ENCODE data around the gene SEMA3A.

GRCh38 chr7:84230491-84230890 lies 35.9 kb upstream of the SEMA3A start:
- TF ChIP-seq EZH2 (IDR thresholded peaks at IDR 0.05; ENCODE audit: low read depth, unreplicated experiment) (no peak), ETS1 (IDR thresholded peaks at IDR 0.05) (no peak), POLR2AphosphoS5 (IDR thresholded peaks at IDR 0.05; ENCODE audit: low read depth) (no peak), JUNB (IDR thresholded peaks at IDR 0.05; ENCODE audit: unreplicated experiment) (no peak), ZNF114 (CRISPR knock-in tag; IDR thresholded peaks at IDR 0.05) (no peak)
- TF ChIP-seq, protein P1, sequence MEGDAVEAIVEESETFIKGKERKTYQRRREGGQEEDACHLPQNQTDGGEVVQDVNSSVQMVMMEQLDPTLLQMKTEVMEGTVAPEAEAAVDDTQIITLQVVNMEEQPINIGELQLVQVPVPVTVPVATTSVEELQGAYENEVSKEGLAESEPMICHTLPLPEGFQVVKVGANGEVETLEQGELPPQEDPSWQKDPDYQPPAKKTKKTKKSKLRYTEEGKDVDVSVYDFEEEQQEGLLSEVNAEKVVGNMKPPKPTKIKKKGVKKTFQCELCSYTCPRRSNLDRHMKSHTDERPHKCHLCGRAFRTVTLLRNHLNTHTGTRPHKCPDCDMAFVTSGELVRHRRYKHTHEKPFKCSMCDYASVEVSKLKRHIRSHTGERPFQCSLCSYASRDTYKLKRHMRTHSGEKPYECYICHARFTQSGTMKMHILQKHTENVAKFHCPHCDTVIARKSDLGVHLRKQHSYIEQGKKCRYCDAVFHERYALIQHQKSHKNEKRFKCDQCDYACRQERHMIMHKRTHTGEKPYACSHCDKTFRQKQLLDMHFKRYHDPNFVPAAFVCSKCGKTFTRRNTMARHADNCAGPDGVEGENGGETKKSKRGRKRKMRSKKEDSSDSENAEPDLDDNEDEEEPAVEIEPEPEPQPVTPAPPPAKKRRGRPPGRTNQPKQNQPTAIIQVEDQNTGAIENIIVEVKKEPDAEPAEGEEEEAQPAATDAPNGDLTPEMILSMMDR (conservative IDR thresholded peaks at IDR 0.05; ENCODE audit: low read depth in 2 of 2), result no peak
- TF ChIP-seq, protein P2, sequence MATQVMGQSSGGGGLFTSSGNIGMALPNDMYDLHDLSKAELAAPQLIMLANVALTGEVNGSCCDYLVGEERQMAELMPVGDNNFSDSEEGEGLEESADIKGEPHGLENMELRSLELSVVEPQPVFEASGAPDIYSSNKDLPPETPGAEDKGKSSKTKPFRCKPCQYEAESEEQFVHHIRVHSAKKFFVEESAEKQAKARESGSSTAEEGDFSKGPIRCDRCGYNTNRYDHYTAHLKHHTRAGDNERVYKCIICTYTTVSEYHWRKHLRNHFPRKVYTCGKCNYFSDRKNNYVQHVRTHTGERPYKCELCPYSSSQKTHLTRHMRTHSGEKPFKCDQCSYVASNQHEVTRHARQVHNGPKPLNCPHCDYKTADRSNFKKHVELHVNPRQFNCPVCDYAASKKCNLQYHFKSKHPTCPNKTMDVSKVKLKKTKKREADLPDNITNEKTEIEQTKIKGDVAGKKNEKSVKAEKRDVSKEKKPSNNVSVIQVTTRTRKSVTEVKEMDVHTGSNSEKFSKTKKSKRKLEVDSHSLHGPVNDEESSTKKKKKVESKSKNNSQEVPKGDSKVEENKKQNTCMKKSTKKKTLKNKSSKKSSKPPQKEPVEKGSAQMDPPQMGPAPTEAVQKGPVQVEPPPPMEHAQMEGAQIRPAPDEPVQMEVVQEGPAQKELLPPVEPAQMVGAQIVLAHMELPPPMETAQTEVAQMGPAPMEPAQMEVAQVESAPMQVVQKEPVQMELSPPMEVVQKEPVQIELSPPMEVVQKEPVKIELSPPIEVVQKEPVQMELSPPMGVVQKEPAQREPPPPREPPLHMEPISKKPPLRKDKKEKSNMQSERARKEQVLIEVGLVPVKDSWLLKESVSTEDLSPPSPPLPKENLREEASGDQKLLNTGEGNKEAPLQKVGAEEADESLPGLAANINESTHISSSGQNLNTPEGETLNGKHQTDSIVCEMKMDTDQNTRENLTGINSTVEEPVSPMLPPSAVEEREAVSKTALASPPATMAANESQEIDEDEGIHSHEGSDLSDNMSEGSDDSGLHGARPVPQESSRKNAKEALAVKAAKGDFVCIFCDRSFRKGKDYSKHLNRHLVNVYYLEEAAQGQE (IDR thresholded peaks at IDR 0.05; ENCODE audit: unreplicated experiment), result no peak
